Retinal pigment epithelial cell (primary cell): ENCODE data around the gene EEF1B2.
"Not testable (repeated sequence)": the region's sequence is repeated elsewhere in the genome, so short reads cannot be mapped to it uniquely, and the experiment has no call there.

Experiments used
- DNase-seq: peaks from one replicate; pipeline ENCODE4 v3.0.0-alpha.2; 2010; ENCODE audit warnings: low read depth
- H3K4me3 ChIP-seq: 2 replicates; pipeline ENCODE4 v1.5.1; 2011; ENCODE audit warnings: mild to moderate bottlenecking, low read length, control low read depth, moderate library complexity
- CTCF ChIP-seq: conservative IDR thresholded peaks from 2 replicates; pipeline ENCODE4 v1.5.1; 2011; ENCODE audit warnings: low read depth, low read length, control low read depth, inconsistent platforms

The EEF1B2 gene

DNA sequence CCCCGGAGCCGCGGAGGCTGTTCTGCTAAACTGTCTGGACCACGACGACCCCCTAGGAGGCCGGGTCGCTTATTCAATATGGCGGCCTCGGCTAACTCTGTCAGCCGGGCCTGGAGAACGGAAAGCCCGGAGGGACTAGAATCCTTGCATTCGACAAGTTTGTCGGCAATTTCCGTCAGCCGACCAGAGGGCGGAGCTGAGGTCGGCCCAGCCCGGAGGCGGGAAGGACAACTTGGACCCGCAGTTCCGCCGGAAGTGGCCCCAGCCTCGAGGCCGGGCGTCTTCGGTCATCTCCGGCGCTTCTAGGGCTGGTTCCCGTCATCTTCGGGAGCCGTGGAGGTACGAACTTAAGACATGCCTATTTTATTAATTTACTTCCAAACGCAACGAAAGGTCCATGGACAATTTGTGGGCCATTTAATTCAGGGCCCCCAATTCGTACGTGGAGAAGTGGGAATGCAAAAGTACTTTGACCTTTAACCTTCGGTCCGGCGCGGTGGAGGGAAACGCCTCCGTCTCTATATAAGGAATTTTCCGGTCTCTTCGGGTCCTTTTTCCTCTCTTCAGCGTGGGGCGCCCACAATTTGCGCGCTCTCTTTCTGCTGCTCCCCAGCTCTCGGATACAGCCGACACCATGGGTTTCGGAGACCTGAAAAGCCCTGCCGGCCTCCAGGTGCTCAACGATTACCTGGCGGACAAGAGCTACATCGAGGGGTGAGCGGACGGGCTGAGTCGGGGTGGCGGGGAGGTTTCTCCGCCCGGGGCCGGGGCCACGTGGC is at the start of gene EEF1B2, which contains the start of gene NDUFS1:
EEF1B2 (plus strand) TSS at position 550 of the 779 bp plus-strand sequence; CDS start at position 635, 85 bp downstream.
NDUFS1 (minus strand) TSS at position 99 of the 779 bp plus-strand sequence. CDS start 5,766 bp downstream, outside the sequence.
- peak; percentile 96 for DNase-seq
- peak within 1 kb of the TSS; percentile 92 for H3K4me3 ChIP-seq
- TF ChIP-seq CTCF = no peak

GRCh38 chr2:206112108-206112507 is 47.6 kb upstream of the EEF1B2 start:
- DNase-seq = no peak
- H3K4me3 ChIP-seq = no peak overlapping the region
- no peak for TF ChIP-seq CTCF

DNA sequence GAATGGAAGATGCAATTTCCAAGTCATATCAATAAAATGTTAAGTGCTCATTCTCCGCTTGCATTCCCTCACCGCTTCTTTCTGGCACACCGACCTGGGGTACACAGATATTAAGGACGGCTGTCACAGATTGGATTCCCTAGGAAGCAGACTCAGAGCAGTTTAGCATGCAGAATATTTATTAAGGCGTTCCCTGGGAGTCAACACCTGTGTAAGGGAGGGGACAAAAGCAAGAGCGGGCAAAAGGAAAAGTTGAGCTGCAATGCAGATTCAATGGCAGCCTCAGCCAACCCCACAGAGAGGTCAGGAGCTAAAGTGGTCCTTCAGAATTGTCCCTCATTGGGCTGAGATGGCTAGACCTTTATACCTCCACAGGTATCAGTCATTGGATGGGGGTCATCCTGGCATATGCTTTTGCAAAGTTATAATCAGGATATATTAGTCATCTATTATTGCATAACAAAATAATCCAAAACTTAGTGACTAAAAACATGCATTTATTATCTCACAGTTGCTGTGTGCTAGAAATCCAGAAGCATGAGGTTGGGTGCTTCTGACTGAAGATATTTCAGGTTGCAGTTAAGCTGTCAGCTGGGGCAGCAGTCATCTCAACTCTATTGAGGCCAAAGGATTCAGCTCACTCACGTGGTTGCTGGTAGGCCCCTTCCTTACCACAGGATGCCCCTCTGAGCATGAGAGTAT is 46.7 kb upstream of the EEF1B2 start:
- DNase-seq = no peak
- TF ChIP-seq CTCF = no peak
- H3K4me3 ChIP-seq = no peak overlapping the region

GRCh38 chr2:206115026-206115578 is 44.6 kb upstream of the EEF1B2 start:
- TF ChIP-seq CTCF = no peak
- DNase-seq = no peak
- H3K4me3 ChIP-seq = no peak overlapping the region

DNA sequence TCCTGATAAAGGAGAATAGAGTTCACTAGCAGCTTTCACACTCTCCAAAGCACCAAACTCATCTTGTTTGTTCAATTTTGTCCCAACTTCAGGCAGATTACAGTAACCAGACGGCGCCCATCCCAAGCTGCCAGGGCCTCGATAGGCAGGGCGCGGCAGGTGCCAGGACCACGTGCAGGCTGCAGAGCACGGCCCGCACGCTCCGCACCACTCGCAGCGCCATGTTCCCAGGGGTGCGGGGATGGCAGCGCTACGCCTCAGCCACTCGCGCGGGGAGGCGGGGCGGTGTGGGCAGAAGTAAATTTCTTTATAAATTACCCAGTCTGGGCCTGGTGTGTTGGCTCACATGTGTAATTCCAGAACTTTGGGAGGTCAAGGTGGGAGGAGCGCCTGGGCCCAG is 43.4 kb upstream of the EEF1B2 start:
- TF ChIP-seq CTCF = no peak
- DNase-seq = no peak

DNA sequence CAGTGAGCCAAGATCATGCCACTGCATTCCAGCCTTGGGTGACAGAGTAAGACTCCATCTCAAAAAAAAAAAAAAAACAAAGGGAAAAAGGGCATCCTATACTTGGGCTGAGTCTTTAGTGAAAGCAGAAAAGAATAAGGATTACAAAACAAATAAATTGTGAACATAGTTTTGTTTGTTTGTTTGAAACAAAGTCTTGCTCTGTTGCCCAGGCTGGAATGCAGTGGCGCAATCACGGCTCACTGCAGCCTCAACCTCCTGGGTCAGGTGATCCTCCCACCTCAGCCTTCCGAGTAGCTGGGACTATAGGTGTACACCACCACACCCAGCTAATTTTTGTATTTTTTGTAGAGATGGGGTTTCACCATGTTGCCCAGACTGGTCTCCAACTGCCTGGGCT is 37.1 kb upstream of the EEF1B2 start:
- not testable (repeated sequence) for DNase-seq

More for the DNA sequence above, 43.4 kb upstream of the EEF1B2 start:
- no peak overlapping the region for H3K4me3 ChIP-seq

DNA sequence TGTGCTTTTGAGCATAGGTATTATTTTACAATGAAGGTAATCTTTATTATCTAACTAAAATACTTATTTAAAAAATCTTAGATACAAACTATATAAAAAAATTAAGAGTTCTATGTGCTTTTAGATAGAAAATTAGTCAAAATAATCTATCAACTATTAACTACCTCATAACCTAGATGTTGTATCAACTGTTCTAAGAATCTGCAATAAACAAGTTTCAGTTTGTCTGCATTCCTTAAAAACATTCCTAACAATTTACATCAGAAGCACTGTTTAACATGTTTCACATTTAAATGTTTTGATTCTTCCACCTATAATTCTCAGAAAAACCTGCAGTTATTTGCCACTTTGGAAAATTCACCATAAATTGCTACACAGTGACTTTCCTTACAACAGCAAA is 33.8 kb upstream of the EEF1B2 start:
- no peak for TF ChIP-seq CTCF
- DNase-seq = no peak
- H3K4me3 ChIP-seq = no peak overlapping the region

More for the DNA sequence above, 37.1 kb upstream of the EEF1B2 start:
- H3K4me3 ChIP-seq = not testable (repeated sequence)
